Measurements from ENCODE around the gene AQP2. TPM values are rescaled to one million over a fixed set of nuclear protein-coding genes. Genes with fewer than 3 reads are reported as not detected.

AQP2 gene
- total RNA-seq, 1 experiment from 2014 or later: 0.36 TPM

GRCh38 chr12:49952391-49953055 is 2.0 kb downstream of the AQP2 start:
- ATAC-seq: no peak
- TF ChIP-seq SIN3A (IDR thresholded peaks at IDR 0.05; ENCODE audit: borderline replicate concordance, insufficient read depth, low read depth, low read length) (no peak), CTCF (IDR thresholded peaks at IDR 0.05) (no peak), POLR2AphosphoS5 (IDR thresholded peaks at IDR 0.05; ENCODE audit: low read depth, low read length) (no peak), TCF7L2 (IDR thresholded peaks at IDR 0.05; ENCODE audit: low read depth, low read length) (no peak)
- TF ChIP-seq, protein P1, sequence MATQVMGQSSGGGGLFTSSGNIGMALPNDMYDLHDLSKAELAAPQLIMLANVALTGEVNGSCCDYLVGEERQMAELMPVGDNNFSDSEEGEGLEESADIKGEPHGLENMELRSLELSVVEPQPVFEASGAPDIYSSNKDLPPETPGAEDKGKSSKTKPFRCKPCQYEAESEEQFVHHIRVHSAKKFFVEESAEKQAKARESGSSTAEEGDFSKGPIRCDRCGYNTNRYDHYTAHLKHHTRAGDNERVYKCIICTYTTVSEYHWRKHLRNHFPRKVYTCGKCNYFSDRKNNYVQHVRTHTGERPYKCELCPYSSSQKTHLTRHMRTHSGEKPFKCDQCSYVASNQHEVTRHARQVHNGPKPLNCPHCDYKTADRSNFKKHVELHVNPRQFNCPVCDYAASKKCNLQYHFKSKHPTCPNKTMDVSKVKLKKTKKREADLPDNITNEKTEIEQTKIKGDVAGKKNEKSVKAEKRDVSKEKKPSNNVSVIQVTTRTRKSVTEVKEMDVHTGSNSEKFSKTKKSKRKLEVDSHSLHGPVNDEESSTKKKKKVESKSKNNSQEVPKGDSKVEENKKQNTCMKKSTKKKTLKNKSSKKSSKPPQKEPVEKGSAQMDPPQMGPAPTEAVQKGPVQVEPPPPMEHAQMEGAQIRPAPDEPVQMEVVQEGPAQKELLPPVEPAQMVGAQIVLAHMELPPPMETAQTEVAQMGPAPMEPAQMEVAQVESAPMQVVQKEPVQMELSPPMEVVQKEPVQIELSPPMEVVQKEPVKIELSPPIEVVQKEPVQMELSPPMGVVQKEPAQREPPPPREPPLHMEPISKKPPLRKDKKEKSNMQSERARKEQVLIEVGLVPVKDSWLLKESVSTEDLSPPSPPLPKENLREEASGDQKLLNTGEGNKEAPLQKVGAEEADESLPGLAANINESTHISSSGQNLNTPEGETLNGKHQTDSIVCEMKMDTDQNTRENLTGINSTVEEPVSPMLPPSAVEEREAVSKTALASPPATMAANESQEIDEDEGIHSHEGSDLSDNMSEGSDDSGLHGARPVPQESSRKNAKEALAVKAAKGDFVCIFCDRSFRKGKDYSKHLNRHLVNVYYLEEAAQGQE (IDR thresholded peaks at IDR 0.05; ENCODE audit: insufficient read depth in 1 of 2, low read depth in 2 of 2, low read length in 1 of 2): no peak
- DNase-seq (ENCODE audit: low read depth, low spot score): no peak
- no TSS peak for BruUV-seq (replicated peaks)
- Histone ChIP-seq H3K27me3 (ENCODE audit: control insufficient read depth, insufficient read depth, low read length) (no peaks in the 10 kb centered on the region), H3K36me3 (ENCODE audit: control insufficient read depth, insufficient read depth, low read length) (no peaks in the 10 kb centered on the region), H3K9me3 (ENCODE audit: control insufficient read depth, insufficient read depth, low read depth, low read length) (no peaks in the 10 kb centered on the region), H3K4me1 (ENCODE audit: control insufficient read depth, insufficient read depth, low read length) (no peaks in the 10 kb centered on the region), H3K4me3 (ENCODE audit: low read depth in 2 of 2, low read length in 2 of 2) (no peak overlapping the region), H3K27ac (ENCODE audit: low read length) (no peak overlapping the region; the same call in 1 of the 2 replicates)
- in situ Hi-C loops (cut with HindIII; ENCODE audit: low pct_unique_long_range_greater_than_20kb, low sequenced_read_pairs) (no loop called here), intact Hi-C loops (cut with micrococcal nuclease; ENCODE audit: unreplicated experiment) (loop anchor here (10.0 kb wide), 1 partner anchor 178 kb away; no protein-coding TSS in a partner anchor)
- ChIA-PET POLR2A (no interaction called here), CTCF (no interaction called here)

- no TSS peak for BruUV-seq (replicated peaks)
Observed at GRCh38 chr12:49953151-49953550, 2.6 kb downstream of the AQP2 start.

More at GRCh38 chr12:49953151-49953550, 2.6 kb downstream of the AQP2 start:
- H3K27ac ChIP-seq (ENCODE audit: low read length): peak overlapping the region; percentile 34; the same call in 1 of the 2 replicates
- no peak overlapping the region for H3K4me3 ChIP-seq (ENCODE audit: low read depth in 2 of 2, low read length in 2 of 2)
- ATAC-seq (no peak), DNase-seq (ENCODE audit: low read depth, low spot score) (no peak)
- ChIA-PET POLR2A (interaction anchor here (0.6 kb wide), 1 partner anchor 10 kb away, joined by 10 read pairs; no protein-coding TSS in a partner anchor), CTCF (interaction anchor here (0.7 kb wide), 1 partner anchor 8 kb away, joined by 3 read pairs; no protein-coding TSS in a partner anchor)
- H3K4me1 ChIP-seq (ENCODE audit: control insufficient read depth, insufficient read depth, low read length): no peaks in the 10 kb centered on the region
- H3K9me3 ChIP-seq (ENCODE audit: control insufficient read depth, insufficient read depth, low read depth, low read length): no peaks in the 10 kb centered on the region
- H3K36me3 ChIP-seq (ENCODE audit: control insufficient read depth, insufficient read depth, low read length): no peaks in the 10 kb centered on the region
- no peaks in the 10 kb centered on the region for H3K27me3 ChIP-seq (ENCODE audit: control insufficient read depth, insufficient read depth, low read length)
- in situ Hi-C loops (cut with HindIII; ENCODE audit: low pct_unique_long_range_greater_than_20kb, low sequenced_read_pairs) (no loop called here), intact Hi-C loops (cut with micrococcal nuclease; ENCODE audit: unreplicated experiment) (loop anchor here (10.0 kb wide), 1 partner anchor 178 kb away; no protein-coding TSS in a partner anchor)
- TF ChIP-seq, protein P1 (IDR thresholded peaks at IDR 0.05; ENCODE audit: insufficient read depth in 1 of 2, low read depth in 2 of 2, low read length in 1 of 2): no peak
- TF ChIP-seq SIN3A (IDR thresholded peaks at IDR 0.05; ENCODE audit: borderline replicate concordance, insufficient read depth, low read depth, low read length) (no peak), CTCF (IDR thresholded peaks at IDR 0.05) (no peak), POLR2AphosphoS5 (IDR thresholded peaks at IDR 0.05; ENCODE audit: low read depth, low read length) (no peak), TCF7L2 (IDR thresholded peaks at IDR 0.05; ENCODE audit: low read depth, low read length) (no peak)

Data from Panc1 (cell line).